Loucy (cell line): ENCODE data around the gene MED8.

Source experiments
- CTCF ChIP-seq: fragments of 200-600 bp; sonication (generic); conservative IDR thresholded peaks from 2 replicates; pipeline ENCODE4 v1.5.1; 2014; ENCODE audit warnings: mild to moderate bottlenecking, antibody characterized with exemption, low read length
- EZH2phosphoT487 ChIP-seq: fragments of 200-600 bp; IDR thresholded peaks from 2 replicates; pipeline ENCODE4 v1.6.1; 2018; ENCODE audit warnings: antibody characterized with exemption, mild to moderate bottlenecking, moderate library complexity, borderline replicate concordance

- TF ChIP-seq CTCF (no peak), EZH2phosphoT487 (no peak)
Measured at GRCh38 chr1:43354471-43354870, 35.1 kb downstream of the MED8 start.
